ENCODE data around the gene HDLBP. TPM values are rescaled to one million over a fixed set of nuclear protein-coding genes. Genes with fewer than 3 reads are reported as not detected.

HDLBP gene
- total RNA-seq, 1 experiment from 2014 or later: 908 TPM

DNA sequence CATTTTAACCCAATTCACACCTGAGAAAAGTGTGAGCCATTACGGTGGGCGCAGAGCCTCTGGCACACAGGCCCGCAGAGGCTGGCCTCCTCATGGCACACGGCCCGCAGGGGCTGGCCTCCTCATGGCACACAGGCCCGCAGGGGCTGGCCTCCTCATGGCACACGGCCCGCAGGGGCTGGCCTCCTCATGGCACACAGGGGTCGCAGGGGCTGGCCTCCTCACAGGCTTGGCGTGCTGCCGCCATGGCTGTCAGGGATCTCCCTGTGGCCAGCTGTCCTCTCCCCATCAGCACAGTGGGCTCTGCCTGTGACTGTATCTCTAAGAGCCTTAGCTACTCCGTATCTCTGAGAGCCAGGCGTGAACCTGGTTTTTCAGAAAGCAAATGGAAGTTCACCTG is 102.4 kb downstream of the HDLBP start:
- BruUV-seq (replicated peaks): no TSS peak
- H3K27ac ChIP-seq: no peak overlapping the region
- H3K4me1 ChIP-seq (replicated peaks; ENCODE audit: insufficient read depth): no peaks in the 10 kb centered on the region
- H3K79me2 ChIP-seq (ENCODE audit: low read depth): no peaks in the 10 kb centered on the region
- H3K4me3 ChIP-seq: no peak overlapping the region
- peaks cover 24% of the 10 kb centered on the region for H3F3A ChIP-seq (ENCODE audit: insufficient read depth, low read depth)
- H3K9me3 ChIP-seq (ENCODE audit: insufficient read depth, low read depth): no peaks in the 10 kb centered on the region
- no peaks in the 10 kb centered on the region for H3K9me2 ChIP-seq (ENCODE audit: insufficient read depth)
- H3K4me2 ChIP-seq: no peak overlapping the region
- no peaks in the 10 kb centered on the region for H4K20me1 ChIP-seq (ENCODE audit: insufficient read depth)
- H2AFZ ChIP-seq: no peak overlapping the region
- CTCF ChIA-PET: no interaction called here
- intact Hi-C loops (cut with micrococcal nuclease; ENCODE audit: unreplicated experiment): loop anchor here (10.0 kb wide), 1 partner anchor 108 kb away; the partner anchor contains the start of gene MTERF4
- no peak for TF ChIP-seq EZH2 (IDR thresholded peaks at IDR 0.05; ENCODE audit: low read depth)
- TF ChIP-seq, protein P1, sequence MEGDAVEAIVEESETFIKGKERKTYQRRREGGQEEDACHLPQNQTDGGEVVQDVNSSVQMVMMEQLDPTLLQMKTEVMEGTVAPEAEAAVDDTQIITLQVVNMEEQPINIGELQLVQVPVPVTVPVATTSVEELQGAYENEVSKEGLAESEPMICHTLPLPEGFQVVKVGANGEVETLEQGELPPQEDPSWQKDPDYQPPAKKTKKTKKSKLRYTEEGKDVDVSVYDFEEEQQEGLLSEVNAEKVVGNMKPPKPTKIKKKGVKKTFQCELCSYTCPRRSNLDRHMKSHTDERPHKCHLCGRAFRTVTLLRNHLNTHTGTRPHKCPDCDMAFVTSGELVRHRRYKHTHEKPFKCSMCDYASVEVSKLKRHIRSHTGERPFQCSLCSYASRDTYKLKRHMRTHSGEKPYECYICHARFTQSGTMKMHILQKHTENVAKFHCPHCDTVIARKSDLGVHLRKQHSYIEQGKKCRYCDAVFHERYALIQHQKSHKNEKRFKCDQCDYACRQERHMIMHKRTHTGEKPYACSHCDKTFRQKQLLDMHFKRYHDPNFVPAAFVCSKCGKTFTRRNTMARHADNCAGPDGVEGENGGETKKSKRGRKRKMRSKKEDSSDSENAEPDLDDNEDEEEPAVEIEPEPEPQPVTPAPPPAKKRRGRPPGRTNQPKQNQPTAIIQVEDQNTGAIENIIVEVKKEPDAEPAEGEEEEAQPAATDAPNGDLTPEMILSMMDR (conservative IDR thresholded peaks at IDR 0.05): no peak
- no peak for DNase-seq
- POLR2A ChIA-PET (ENCODE audit: unreplicated experiment): interaction anchor here (0.7 kb wide), 1 partner anchor 40 kb away, joined by 15 read pairs; no protein-coding TSS in a partner anchor
- no peaks in the 10 kb centered on the region for H3K36me3 ChIP-seq (ENCODE audit: low read depth)
- peaks cover 56% of the 10 kb centered on the region for H3K27me3 ChIP-seq (ENCODE audit: insufficient read depth, low read depth)

- BruUV-seq (replicated peaks): no TSS peak
- POLR2A ChIA-PET (ENCODE audit: unreplicated experiment): interaction anchor here (0.6 kb wide), 1 partner anchor 38 kb away, joined by 5 read pairs; no protein-coding TSS in a partner anchor
- CTCF ChIA-PET: no interaction called here
These were observed 104.2 kb downstream of the HDLBP start for GRCh38 chr2:241211276-241211675.

GRCh38 chr2:241209271-241209670 is 106.2 kb downstream of the HDLBP start:
- no TSS peak for BruUV-seq (replicated peaks)

More at GRCh38 chr2:241211276-241211675, 104.2 kb downstream of the HDLBP start:
- intact Hi-C loops (cut with micrococcal nuclease; ENCODE audit: unreplicated experiment): loop anchor here (10.0 kb wide), 1 partner anchor 106 kb away; the partner anchor contains the start of gene MTERF4
- Histone ChIP-seq H2AFZ (no peak overlapping the region), H3K4me1 (replicated peaks; ENCODE audit: insufficient read depth) (no peaks in the 10 kb centered on the region), H3F3A (ENCODE audit: insufficient read depth, low read depth) (peaks cover 13% of the 10 kb centered on the region; the same call in 1 of the 2 replicates), H3K4me2 (no peak overlapping the region), H3K27ac (no peak overlapping the region), H3K9me3 (ENCODE audit: insufficient read depth, low read depth) (no peaks in the 10 kb centered on the region), H3K36me3 (ENCODE audit: low read depth) (no peaks in the 10 kb centered on the region), H3K4me3 (no peak overlapping the region), H3K79me2 (ENCODE audit: low read depth) (no peaks in the 10 kb centered on the region), H3K27me3 (ENCODE audit: insufficient read depth, low read depth) (peaks cover 60% of the 10 kb centered on the region), H4K20me1 (ENCODE audit: insufficient read depth) (no peaks in the 10 kb centered on the region), H3K9me2 (ENCODE audit: insufficient read depth) (no peaks in the 10 kb centered on the region)
- peak in 1 of 2 experiments; percentile 55 for DNase-seq
- TF ChIP-seq, protein P1 (conservative IDR thresholded peaks at IDR 0.05): no peak
- TF ChIP-seq EZH2 (IDR thresholded peaks at IDR 0.05; ENCODE audit: low read depth): no peak

More at GRCh38 chr2:241209271-241209670, 106.2 kb downstream of the HDLBP start:
- no peaks in the 10 kb centered on the region for H3K4me1 ChIP-seq (replicated peaks; ENCODE audit: insufficient read depth)
- H3K4me2 ChIP-seq: no peak overlapping the region
- ChIA-PET CTCF (no interaction called here), POLR2A (ENCODE audit: unreplicated experiment) (no interaction called here)
- H2AFZ ChIP-seq: no peak overlapping the region
- H3K9me3 ChIP-seq (ENCODE audit: insufficient read depth, low read depth): no peaks in the 10 kb centered on the region
- peaks cover 8% of the 10 kb centered on the region; the same call in 1 of the 2 replicates for H3F3A ChIP-seq (ENCODE audit: insufficient read depth, low read depth)
- intact Hi-C loops (cut with micrococcal nuclease; ENCODE audit: unreplicated experiment): no loop called here
- no peak overlapping the region for H3K4me3 ChIP-seq
- TF ChIP-seq, protein P1 (conservative IDR thresholded peaks at IDR 0.05): no peak
- TF ChIP-seq EZH2 (IDR thresholded peaks at IDR 0.05; ENCODE audit: low read depth): no peak
- no peak for DNase-seq
- peaks cover 60% of the 10 kb centered on the region for H3K27me3 ChIP-seq (ENCODE audit: insufficient read depth, low read depth)
- no peaks in the 10 kb centered on the region for H3K9me2 ChIP-seq (ENCODE audit: insufficient read depth)
- H3K36me3 ChIP-seq (ENCODE audit: low read depth): no peaks in the 10 kb centered on the region
- H3K27ac ChIP-seq: no peak overlapping the region
- H4K20me1 ChIP-seq (ENCODE audit: insufficient read depth): no peaks in the 10 kb centered on the region
- H3K79me2 ChIP-seq (ENCODE audit: low read depth): no peaks in the 10 kb centered on the region

Measured in PC-9 (cell line).